Spleen (tissue), 11 donors: ENCODE results near the gene KLF13. TPM values are rescaled to one million over a fixed set of nuclear protein-coding genes. Genes with fewer than 3 reads are reported as not detected.

ENCODE experiments used
- DNase-seq: peaks from one replicate; pipeline ENCODE4 v3.0.0-alpha.2; 2020
- H3K27ac ChIP-seq, 8 donors: fragments of 200-600 bp; sonication (generic) in 7 of 8; 1 replicate in 4 of 8; 2 replicates in 4 of 8; pipeline versions ENCODE4 v1.5.0 to v1.8.0; 2016 to 2021; ENCODE audit warnings: inconsistent platforms in 4 of 8, mild to moderate bottlenecking in 4 of 8, moderate library complexity in 1 of 8
- H3K27me3 ChIP-seq, 7 donors: fragments of 200-600 bp; sonication (generic) in 6 of 7; replicated peaks in 1 of 7; 1 replicate in 4 of 7; 2 replicates in 3 of 7; pipeline versions ENCODE4 v1.5.0 to v1.8.0; 2016 to 2021; ENCODE audit warnings: inconsistent platforms in 3 of 7, mild to moderate bottlenecking in 1 of 7
- H3K36me3 ChIP-seq, 6 donors: fragments of 200-600 bp; sonication (generic) in 5 of 6; 1 replicate in 4 of 6; 2 replicates in 2 of 6; pipeline versions ENCODE4 v1.5.0 to v1.8.0; 2016 to 2021; ENCODE audit warnings: inconsistent platforms in 2 of 6
- H3K4me1 ChIP-seq, 6 donors: fragments of 200-600 bp; sonication (generic) in 5 of 6; 1 replicate in 3 of 6; 2 replicates in 3 of 6; pipeline versions ENCODE4 v1.5.0 to v1.8.0; 2016 to 2021; ENCODE audit warnings: inconsistent platforms in 3 of 6
- H3K4me3 ChIP-seq, 8 donors: fragments of 200-600 bp; sonication (generic) in 7 of 8; 1 replicate in 4 of 8; 2 replicates in 4 of 8; pipeline versions ENCODE4 v1.5.0 to v1.8.0; 2016 to 2021; ENCODE audit warnings: inconsistent platforms in 4 of 8, mild to moderate bottlenecking in 4 of 8, moderate library complexity in 2 of 8
- H3K9me3 ChIP-seq, 8 donors: fragments of 200-600 bp; sonication (generic) in 7 of 8; 1 replicate in 4 of 8; 2 replicates in 4 of 8; pipeline versions ENCODE4 v1.5.0 to v1.8.0; 2016 to 2021; ENCODE audit warnings: inconsistent platforms in 4 of 8
- POLR2A ChIP-seq, 3 donors: fragments of 450-650 bp; IDR thresholded peaks; one replicate each; pipeline ENCODE4 v1.5.1; 2017; ENCODE audit warnings: antibody characterized with exemption in 3 of 3, mild to moderate bottlenecking in 1 of 3
- POLR2AphosphoS5 ChIP-seq, 3 donors: sonication (generic); formaldehyde crosslinking; IDR thresholded peaks; one replicate each; pipeline ENCODE4 v1.5.1; 2017; ENCODE audit warnings: antibody characterized with exemption in 3 of 3
- WGBS, 5 donors: extraction: QIAGEN DNeasy Blood & Tissue Kit in 3 of 5; methylation state at CpG; one replicate each; pipeline versions ENCODE4 v1.1.5 to v1.1.7; 2013 to 2018; 5-methylcytosine and 5-hydroxymethylcytosine counted together
- intact Hi-C: fragments of 100-400 bp; cut with DNase I; formaldehyde crosslinking; loops from one replicate; pipeline ENCODE4 v1.15.0; 2023; ENCODE audit warnings: low total_unique reads
- polyA plus RNA-seq, 3 donors: library from polyadenylated mRNA; stranded (reverse); fragments of 200-250 nt; gene quantifications; one replicate each; pipeline ENCODE4 v1.2.1, GENCODE V29; 2013
- total RNA-seq, 7 donors: library from RNA; depleted of rRNA in 3 of 7; stranded (reverse); fragments of >200 nt in 3 of 7; fragmentation: NEBNext Ultra II Directional in 4 of 7; extraction: Animal tissue kit (Norgen Biotek cat#: 25700) in 4 of 7; gene quantifications; one replicate each; pipeline versions ENCODE4 v1.1.0 to v1.2.1, GENCODE V29; 2016 to 2021
- TF ChIP-seq, protein P1 (sequence below), 11 experiments: fragments of 200-600 bp in 7 of 11; fragments of 450-650 bp in 4 of 11; sonication (generic) in 4 of 11; IDR thresholded peaks in 8 of 11; conservative IDR thresholded peaks in 3 of 11; 1 replicate in 7 of 11; 2 replicates in 4 of 11; pipeline versions ENCODE4 v1.4.0 to v1.8.0; 2016 to 2021; ENCODE audit warnings: antibody characterized with exemption in 11 of 11, inconsistent platforms in 4 of 11, mild to moderate bottlenecking in 1 of 11
- donor health status: healthy with polysubstance abuse.
- donor health status: DM: no; HTN: no; CAD: no; lungs with moderate emphysema.
- donor health status: DM: no; HTN: no; CAD: no.
- donor health status: Bipolar disorder and iron deficiency.
- donor health status: healthy.
- donor health status: DM: no; HTN: no; CAD: no.
- donor health status: DM: yes; HTN: yes; CAD: no.

Gene KLF13
- total and polyA plus RNA-seq, 10 donors = 21.8 to 111 (median 81.4) TPM

GRCh38 chr15:31379577-31379976 lies 52.9 kb downstream of the KLF13 start:
- TF ChIP-seq POLR2AphosphoS5 (IDR thresholded peaks at IDR 0.05) = no peak
- TF ChIP-seq POLR2A (IDR thresholded peaks at IDR 0.05) = no peak
- TF ChIP-seq, protein P1, sequence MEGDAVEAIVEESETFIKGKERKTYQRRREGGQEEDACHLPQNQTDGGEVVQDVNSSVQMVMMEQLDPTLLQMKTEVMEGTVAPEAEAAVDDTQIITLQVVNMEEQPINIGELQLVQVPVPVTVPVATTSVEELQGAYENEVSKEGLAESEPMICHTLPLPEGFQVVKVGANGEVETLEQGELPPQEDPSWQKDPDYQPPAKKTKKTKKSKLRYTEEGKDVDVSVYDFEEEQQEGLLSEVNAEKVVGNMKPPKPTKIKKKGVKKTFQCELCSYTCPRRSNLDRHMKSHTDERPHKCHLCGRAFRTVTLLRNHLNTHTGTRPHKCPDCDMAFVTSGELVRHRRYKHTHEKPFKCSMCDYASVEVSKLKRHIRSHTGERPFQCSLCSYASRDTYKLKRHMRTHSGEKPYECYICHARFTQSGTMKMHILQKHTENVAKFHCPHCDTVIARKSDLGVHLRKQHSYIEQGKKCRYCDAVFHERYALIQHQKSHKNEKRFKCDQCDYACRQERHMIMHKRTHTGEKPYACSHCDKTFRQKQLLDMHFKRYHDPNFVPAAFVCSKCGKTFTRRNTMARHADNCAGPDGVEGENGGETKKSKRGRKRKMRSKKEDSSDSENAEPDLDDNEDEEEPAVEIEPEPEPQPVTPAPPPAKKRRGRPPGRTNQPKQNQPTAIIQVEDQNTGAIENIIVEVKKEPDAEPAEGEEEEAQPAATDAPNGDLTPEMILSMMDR (IDR thresholded peaks at IDR 0.05 in 8 of 11, conservative IDR thresholded peaks at IDR 0.05 in 3 of 11) = no peak
- Histone ChIP-seq H3K36me3 (peaks cover 0 to 82% (median 37%) of the 10 kb centered on the region in 6 donors), H3K27ac (no peak overlapping the region), H3K27me3 (no peaks in the 10 kb centered on the region), H3K9me3 (no peaks in the 10 kb centered on the region), H3K4me3 (no peak overlapping the region), H3K4me1 (peaks cover 0 to 53% (median 27%) of the 10 kb centered on the region in 6 donors)
- DNase-seq = no peak
- intact Hi-C loops = no loop called here
- 95 to 100% (median 97%) methylated on average over 8 of the region's 8 CpGs for WGBS, 5 donors

DNA sequence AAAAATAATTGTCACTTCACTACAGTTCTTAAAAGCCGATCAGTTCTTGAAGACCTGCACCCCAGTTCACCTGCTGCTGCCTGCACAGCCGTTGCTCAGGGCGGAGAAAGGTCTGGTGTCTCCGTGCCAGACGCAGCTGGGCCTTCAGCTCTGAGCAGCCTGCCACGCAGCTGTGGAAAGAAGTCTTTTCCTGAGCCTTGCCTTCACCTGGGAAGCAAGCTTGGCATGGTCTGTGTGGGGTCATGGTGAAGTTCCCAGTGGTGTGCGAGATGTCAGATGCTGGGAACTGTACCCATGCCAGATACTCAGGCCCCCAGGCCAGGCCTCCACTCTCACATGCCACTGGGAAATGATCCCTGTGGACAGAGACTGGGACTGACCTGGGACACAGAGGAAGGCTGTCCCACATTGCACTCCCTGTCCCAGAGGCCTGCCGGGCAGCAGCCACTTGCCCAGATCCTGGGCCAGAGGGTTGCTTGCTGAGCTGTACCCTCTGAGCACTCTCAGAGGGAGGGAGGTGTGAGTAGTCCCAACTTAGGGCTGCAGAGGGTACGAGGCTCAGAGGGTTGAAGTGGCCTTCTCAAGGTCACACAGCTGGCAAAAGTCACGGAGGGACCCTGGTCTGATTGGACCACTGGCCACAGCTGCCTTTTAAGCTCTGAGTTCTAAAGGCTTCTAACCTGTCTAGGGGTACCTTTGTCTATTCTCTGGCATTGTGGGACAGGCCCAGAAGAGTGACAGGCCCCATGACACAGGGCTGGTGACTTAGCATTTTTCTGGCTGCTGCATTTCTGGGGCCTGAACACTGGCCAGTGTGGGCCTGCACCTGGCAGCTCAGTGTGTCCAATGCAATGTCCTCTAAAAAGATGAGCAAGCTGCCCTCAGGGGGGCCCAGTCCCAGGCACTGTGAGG lies 55.4 kb downstream of the KLF13 start:
- intact Hi-C loops = no loop called here
- no peaks in the 10 kb centered on the region for H3K27me3 ChIP-seq
- TF ChIP-seq POLR2AphosphoS5 (IDR thresholded peaks at IDR 0.05) (peak; percentile 15 to 55 (median 19)), POLR2A (IDR thresholded peaks at IDR 0.05) (no peak)
- H3K36me3 ChIP-seq = peaks cover 0 to 57% (median 26%) of the 10 kb centered on the region in 6 donors
- H3K4me1 ChIP-seq = peaks cover 0 to 53% (median 22%) of the 10 kb centered on the region in 6 donors
- 91 to 94% (median 94%) methylated on average over 9 to 10 of the region's 10 CpGs for WGBS, 5 donors
- H3K27ac ChIP-seq = peak overlapping the region in 2 of 8 donors; percentile 36 to 39
- no peak overlapping the region for H3K4me3 ChIP-seq
- DNase-seq = no peak
- no peaks in the 10 kb centered on the region for H3K9me3 ChIP-seq

- TF ChIP-seq, protein P1 (IDR thresholded peaks at IDR 0.05 in 8 of 11, conservative IDR thresholded peaks at IDR 0.05 in 3 of 11) = no peak
- TF ChIP-seq POLR2AphosphoS5 (IDR thresholded peaks at IDR 0.05) (no peak), POLR2A (IDR thresholded peaks at IDR 0.05) (no peak)
- DNase-seq = no peak
- Histone ChIP-seq H3K4me1 (peaks cover 0 to 53% (median 20%) of the 10 kb centered on the region in 6 donors), H3K27ac (peak overlapping the region in 2 of 8 donors; percentile 36 to 39), H3K36me3 (peaks cover 0 to 51% (median 24%) of the 10 kb centered on the region in 6 donors), H3K9me3 (no peaks in the 10 kb centered on the region), H3K27me3 (no peaks in the 10 kb centered on the region), H3K4me3 (no peak overlapping the region)
- intact Hi-C loops = no loop called here
- 84 to 94% (median 92%) methylated on average over 5 of the region's 5 CpGs for WGBS, 5 donors
Observed at GRCh38 chr15:31382713-31383045, 56.0 kb downstream of the KLF13 start.

DNA sequence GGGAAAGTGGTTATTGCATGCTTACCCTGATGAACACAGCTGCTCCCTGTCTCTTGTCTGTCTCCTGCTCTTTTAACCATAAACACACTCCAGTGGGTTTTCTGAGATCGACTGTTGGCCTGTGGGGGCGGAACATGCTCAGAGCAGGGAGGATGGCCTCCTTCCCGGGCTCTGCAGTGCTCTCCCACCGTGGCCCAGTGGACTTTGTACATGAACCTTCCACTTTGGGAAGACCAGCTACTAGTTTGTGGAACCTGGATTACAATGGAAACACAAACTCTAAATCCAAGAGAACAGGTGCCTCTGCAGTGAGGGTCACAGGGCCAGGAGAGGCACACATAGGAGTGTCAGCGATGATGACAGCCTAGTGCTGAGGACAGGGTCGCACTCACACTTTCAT lies 56.5 kb downstream of the KLF13 start:
- Histone ChIP-seq H3K27me3 (no peaks in the 10 kb centered on the region), H3K4me3 (no peak overlapping the region), H3K36me3 (peaks cover 0 to 46% (median 22%) of the 10 kb centered on the region in 6 donors), H3K4me1 (peaks cover 0 to 53% (median 19%) of the 10 kb centered on the region in 6 donors), H3K9me3 (no peaks in the 10 kb centered on the region), H3K27ac (peak overlapping the region in 2 of 8 donors; percentile 36 to 39)
- DNase-seq = no peak
- WGBS, 5 donors = 87 to 93% (median 90%) methylated on average over 6 of the region's 6 CpGs
- TF ChIP-seq POLR2AphosphoS5 (IDR thresholded peaks at IDR 0.05) (no peak), POLR2A (IDR thresholded peaks at IDR 0.05) (no peak)
- TF ChIP-seq, protein P1 (IDR thresholded peaks at IDR 0.05 in 8 of 11, conservative IDR thresholded peaks at IDR 0.05 in 3 of 11) = no peak
- intact Hi-C loops = no loop called here
